Mesothelial cell of epicardium (in vitro differentiated cells): ENCODE results near the gene RANBP10. TPM values are rescaled to one million over a fixed set of nuclear protein-coding genes. Genes with fewer than 3 reads are reported as not detected.
A peak's percentile ranks its signal among the peaks of the same experiment; 100 is the strongest.

Source experiments
- DNase-seq, 2 experiments: peaks; one replicate each; pipeline ENCODE4 v3.0.0; 2021; ENCODE audit warnings: low spot score in 2 of 2; ENCODE audit not compliant: unreplicated experiment in 2 of 2
- H3K27ac Mint-ChIP-seq: 2 replicates; pipeline ENCODE4 v1.8.0; 2021; ENCODE audit warnings: mixed read lengths
- H3K27me3 Mint-ChIP-seq: 2 replicates; pipeline ENCODE4 v1.8.0; 2021; ENCODE audit warnings: low read depth, mixed read lengths
- H3K36me3 Mint-ChIP-seq: 2 replicates; pipeline ENCODE4 v1.8.0; 2021; ENCODE audit warnings: mixed read lengths
- H3K4me1 Mint-ChIP-seq: 2 replicates; pipeline ENCODE4 v1.8.0; 2021; ENCODE audit warnings: mixed read lengths
- H3K4me3 Mint-ChIP-seq: 2 replicates; pipeline ENCODE4 v1.8.0; 2021; ENCODE audit warnings: mild to moderate bottlenecking, moderate library complexity, mixed read lengths
- H3K9me3 Mint-ChIP-seq: 2 replicates; pipeline ENCODE4 v1.8.0; 2021; ENCODE audit warnings: mixed read lengths
- CTCF ChIP-seq: fragments of 200-600 bp; sonication (generic); IDR thresholded peaks from one replicate; pipeline ENCODE4 v1.5.0; 2021; ENCODE audit warnings: antibody characterized with exemption; ENCODE audit not compliant: unreplicated experiment
- total RNA-seq: library from RNA; stranded (reverse); gene quantifications from 3 replicates; pipeline ENCODE4 v1.2.1, GENCODE V29; 2021

RANBP10 gene
- total RNA-seq, 1 donor from 2014 or later = 24.0 TPM

DNA sequence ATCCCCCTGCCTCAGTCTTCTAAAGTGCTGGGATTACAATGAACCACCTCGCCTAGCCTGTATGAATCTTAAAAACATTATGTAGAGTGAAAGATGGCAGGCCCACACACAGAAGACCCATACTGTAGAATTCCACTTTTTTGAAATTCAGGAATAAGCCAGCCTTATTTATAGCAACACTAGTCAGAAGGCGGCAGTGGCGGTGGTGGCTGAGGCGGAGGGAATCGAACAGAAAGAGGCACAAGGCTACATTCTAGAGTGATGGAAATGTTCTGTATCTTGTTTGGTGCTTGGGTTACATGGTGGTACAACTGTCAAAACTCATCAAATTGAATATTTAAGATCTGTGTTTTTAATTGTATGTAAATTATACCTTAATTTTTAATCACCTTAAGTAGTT, 98.6 kb downstream of the RANBP10 start:
- no peaks in the 10 kb centered on the region for H3K9me3 Mint-ChIP-seq
- H3K4me3 Mint-ChIP-seq = no peak overlapping the region
- H3K4me1 Mint-ChIP-seq = peaks cover 4% of the 10 kb centered on the region
- no peak overlapping the region for H3K27ac Mint-ChIP-seq
- TF ChIP-seq CTCF = no peak
- DNase-seq = no peak
- peaks cover 3% of the 10 kb centered on the region for H3K36me3 Mint-ChIP-seq
- H3K27me3 Mint-ChIP-seq = no peaks in the 10 kb centered on the region

GRCh38 chr16:67707210-67707609, 99.2 kb downstream of the RANBP10 start:
- H3K36me3 Mint-ChIP-seq = peaks cover 3% of the 10 kb centered on the region
- no peak overlapping the region for H3K4me3 Mint-ChIP-seq
- H3K27ac Mint-ChIP-seq = no peak overlapping the region
- peaks cover 4% of the 10 kb centered on the region for H3K4me1 Mint-ChIP-seq
- H3K9me3 Mint-ChIP-seq = no peaks in the 10 kb centered on the region
- no peak for TF ChIP-seq CTCF
- DNase-seq = no peak
- no peaks in the 10 kb centered on the region for H3K27me3 Mint-ChIP-seq

DNA sequence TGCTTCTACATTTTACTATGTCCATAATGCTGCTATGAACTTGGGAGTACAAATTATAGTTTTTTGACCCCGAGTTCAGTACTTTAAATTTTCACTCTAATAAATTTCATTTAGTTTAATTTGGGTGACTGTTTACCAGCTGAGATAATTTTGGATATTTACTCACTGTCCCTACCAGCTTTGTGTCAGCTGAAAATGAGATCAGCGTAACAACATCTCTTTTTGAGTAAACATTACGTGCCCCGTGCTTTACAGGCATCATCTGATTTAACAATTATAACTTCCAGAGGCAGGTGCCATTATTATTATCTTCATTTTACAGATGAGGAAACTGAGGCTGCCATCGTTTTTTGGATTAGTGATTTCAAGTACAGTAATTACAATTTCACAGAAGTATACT, 102.2 kb downstream of the RANBP10 start:
- no peak overlapping the region for H3K4me3 Mint-ChIP-seq
- peaks cover 4% of the 10 kb centered on the region for H3K4me1 Mint-ChIP-seq
- peaks cover 2% of the 10 kb centered on the region for H3K36me3 Mint-ChIP-seq
- DNase-seq = no peak
- H3K27ac Mint-ChIP-seq = no peak overlapping the region
- no peaks in the 10 kb centered on the region for H3K27me3 Mint-ChIP-seq
- no peak for TF ChIP-seq CTCF
- H3K9me3 Mint-ChIP-seq = no peaks in the 10 kb centered on the region

DNA sequence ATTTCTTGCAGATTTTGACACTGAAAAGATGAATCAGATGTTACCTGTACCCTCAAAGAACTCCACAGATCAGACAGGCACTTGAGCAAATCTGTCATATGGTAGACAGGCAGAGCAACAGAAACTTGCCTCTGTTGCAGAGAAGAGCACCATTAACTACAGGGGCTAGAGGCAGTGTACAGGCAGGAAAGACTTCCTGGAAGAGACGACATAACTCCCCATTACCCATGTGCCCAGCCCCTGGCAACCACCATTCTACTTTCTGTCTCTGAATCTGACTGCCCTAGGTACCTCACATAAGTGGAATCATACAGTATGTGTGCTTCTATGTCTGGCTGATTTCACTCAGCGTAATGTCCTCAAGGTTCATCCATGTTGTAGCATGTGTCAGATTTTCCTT, 102.7 kb downstream of the RANBP10 start:
- no peak for TF ChIP-seq CTCF
- Mint-ChIP-seq H3K4me3 (no peak overlapping the region), H3K9me3 (peaks cover 3% of the 10 kb centered on the region), H3K4me1 (peaks cover 4% of the 10 kb centered on the region), H3K36me3 (peaks cover 3% of the 10 kb centered on the region), H3K27me3 (no peaks in the 10 kb centered on the region), H3K27ac (peak overlapping the region; percentile 12)
- DNase-seq = no peak

GRCh38 chr16:67702130-67702529, 104.2 kb downstream of the RANBP10 start:
- Mint-ChIP-seq H3K27ac (no peak overlapping the region), H3K9me3 (peaks cover 4% of the 10 kb centered on the region), H3K4me3 (no peak overlapping the region), H3K27me3 (no peaks in the 10 kb centered on the region), H3K4me1 (peaks cover 4% of the 10 kb centered on the region), H3K36me3 (peaks cover 5% of the 10 kb centered on the region)
- no peak for TF ChIP-seq CTCF
- DNase-seq = no peak

DNA sequence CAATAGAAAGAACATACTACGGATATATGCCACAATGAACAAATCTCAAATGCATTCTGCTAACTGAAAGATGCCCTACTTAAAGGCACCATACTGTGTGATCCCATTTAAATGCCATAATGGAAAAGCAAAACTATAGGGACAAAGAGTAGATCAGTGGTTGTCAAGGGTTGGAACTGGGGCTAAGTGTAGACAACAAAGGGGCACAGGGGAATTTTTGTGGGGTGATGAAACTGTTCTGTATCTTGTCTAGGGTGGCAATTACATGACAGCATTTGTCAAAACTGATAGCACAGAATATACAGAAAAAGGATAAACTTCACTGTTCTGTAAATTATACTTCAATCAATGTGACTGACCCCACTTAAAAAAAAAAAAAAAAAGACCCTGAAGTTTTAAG, 104.9 kb downstream of the RANBP10 start:
- Mint-ChIP-seq H3K4me3 (no peak overlapping the region), H3K27me3 (no peaks in the 10 kb centered on the region), H3K9me3 (peaks cover 4% of the 10 kb centered on the region), H3K27ac (no peak overlapping the region), H3K4me1 (peaks cover 4% of the 10 kb centered on the region), H3K36me3 (peaks cover 5% of the 10 kb centered on the region)
- DNase-seq = no peak
- TF ChIP-seq CTCF = no peak
